ENCODE results near the gene TCF4.

- TF ChIP-seq CTCF (IDR thresholded peaks at IDR 0.05 in 2 of 3, conservative IDR thresholded peaks at IDR 0.05 in 1 of 3; ENCODE audit: borderline replicate concordance in 1 of 3, insufficient read depth in 1 of 3, low read depth in 2 of 3, low read length in 2 of 3) (no peak), POLR2A (IDR thresholded peaks at IDR 0.05; ENCODE audit: borderline replicate concordance, extremely low read depth, insufficient read depth, insufficient read length) (no peak), ELF1 (IDR thresholded peaks at IDR 0.05; ENCODE audit: borderline replicate concordance, low read depth) (no peak), JUND (IDR thresholded peaks at IDR 0.05) (no peak), POLR2AphosphoS5 (IDR thresholded peaks at IDR 0.05; ENCODE audit: low read depth, low read length) (no peak), EGR1 (IDR thresholded peaks at IDR 0.05; ENCODE audit: low read depth) (no peak), SIN3A (IDR thresholded peaks at IDR 0.05; ENCODE audit: low read depth) (no peak), SP1 (IDR thresholded peaks at IDR 0.05; ENCODE audit: low read depth) (no peak), ATF3 (IDR thresholded peaks at IDR 0.05) (no peak)
Measured at GRCh38 chr18:55386545-55386944, 201.4 kb downstream of the TCF4 start.
